DOHH2 (cell line): ENCODE results near the gene CCDC15.

Experiments
- H3F3A ChIP-seq: fragments of 200-600 bp; sonication (generic), shearing (Covaris generic); 2 replicates; pipeline ENCODE4 v1.6.0; 2016; ENCODE audit warnings: antibody characterized with exemption, mild to moderate bottlenecking; ENCODE audit not compliant: control insufficient read depth, insufficient read depth
- H3K27ac ChIP-seq: fragments of 200-600 bp; sonication (generic); 2 replicates; pipeline ENCODE4 v1.5.1; 2014; ENCODE audit warnings: low read depth, mild to moderate bottlenecking, low read length, moderate library complexity
- H3K27me3 ChIP-seq: fragments of 200-600 bp; sonication (generic); 2 replicates; pipeline ENCODE4 v1.6.1; 2014; ENCODE audit warnings: mild to moderate bottlenecking, low read length, mixed read lengths; ENCODE audit not compliant: control insufficient read depth
- H3K36me3 ChIP-seq: fragments of 200-600 bp; sonication (generic); 2 replicates; pipeline ENCODE4 v1.6.1; 2014; ENCODE audit warnings: mild to moderate bottlenecking, low read length, moderate library complexity, mixed read lengths; ENCODE audit not compliant: control insufficient read depth
- H3K4me1 ChIP-seq: fragments of 200-600 bp; sonication (generic); 2 replicates; pipeline ENCODE4 v1.6.1; 2014; ENCODE audit warnings: mild to moderate bottlenecking, low read length, mixed read lengths; ENCODE audit not compliant: control insufficient read depth
- H3K4me2 ChIP-seq: fragments of 200-600 bp; sonication (generic); 2 replicates; pipeline ENCODE4 v1.6.0; 2014; ENCODE audit warnings: mild to moderate bottlenecking, low read length, moderate library complexity
- H3K4me3 ChIP-seq: fragments of 200-600 bp; sonication (generic); 2 replicates; pipeline ENCODE4 v1.5.1; 2014; ENCODE audit warnings: mild to moderate bottlenecking, low read length, mixed read lengths
- H3K79me2 ChIP-seq: fragments of 200-600 bp; sonication (generic); 2 replicates; pipeline ENCODE4 v1.6.1; 2014; ENCODE audit warnings: mild to moderate bottlenecking, low read length, mixed read lengths; ENCODE audit not compliant: control insufficient read depth
- H3K9me2 ChIP-seq: fragments of 200-600 bp; sonication (generic); replicated peaks from 2 replicates; pipeline ENCODE4 v1.6.1; 2014; ENCODE audit warnings: mild to moderate bottlenecking, low read length, mixed read lengths; ENCODE audit not compliant: control insufficient read depth
- H3K9me3 ChIP-seq: fragments of 200-600 bp; sonication (generic); 2 replicates; pipeline ENCODE4 v1.6.1; 2014; ENCODE audit warnings: antibody characterized with exemption, low read length, mixed read lengths; ENCODE audit not compliant: control insufficient read depth, insufficient read depth
- H4K20me1 ChIP-seq: fragments of 200-600 bp; sonication (generic); 2 replicates; pipeline ENCODE4 v1.6.0; 2014; ENCODE audit warnings: low read depth, mild to moderate bottlenecking, antibody characterized with exemption, low read length, moderate library complexity; ENCODE audit not compliant: control insufficient read depth, insufficient read depth
- EZH2phosphoT487 ChIP-seq: fragments of 200-600 bp; sonication (generic); IDR thresholded peaks from 2 replicates; pipeline ENCODE4 v1.6.1; 2017; ENCODE audit warnings: borderline replicate concordance, mild to moderate bottlenecking, antibody characterized with exemption, low read length, moderate library complexity, mixed read lengths
- TF ChIP-seq, protein P1 (sequence below): fragments of 200-600 bp; sonication (generic); IDR thresholded peaks from one replicate; pipeline ENCODE4 v1.5.1; 2014; ENCODE audit warnings: antibody characterized with exemption, mild to moderate bottlenecking, low read depth, low read length; ENCODE audit not compliant: poor library complexity, severe bottlenecking

CCDC15 gene

DNA sequence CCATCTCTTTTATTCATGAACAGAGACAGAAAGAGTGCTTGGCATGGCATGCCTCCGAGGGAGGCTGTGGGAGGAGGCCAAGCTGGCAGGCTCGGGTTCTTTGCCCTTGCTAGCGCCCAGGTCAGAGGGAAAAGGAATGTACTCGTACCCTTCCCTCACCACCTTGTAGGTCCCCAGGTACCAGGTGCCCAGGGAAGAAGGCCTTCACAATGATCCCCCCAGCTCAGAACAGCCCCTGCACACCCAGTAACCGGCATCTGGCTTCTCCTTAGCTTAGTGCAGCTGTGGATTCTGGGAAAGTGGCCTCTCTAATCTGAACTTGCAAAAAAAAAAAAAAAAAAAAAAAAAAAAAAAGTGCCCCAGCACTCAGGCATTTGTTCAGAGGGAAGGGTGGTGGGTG lies 33.6 kb upstream of the CCDC15 start:
- no peak for TF ChIP-seq EZH2phosphoT487
- TF ChIP-seq, protein P1, sequence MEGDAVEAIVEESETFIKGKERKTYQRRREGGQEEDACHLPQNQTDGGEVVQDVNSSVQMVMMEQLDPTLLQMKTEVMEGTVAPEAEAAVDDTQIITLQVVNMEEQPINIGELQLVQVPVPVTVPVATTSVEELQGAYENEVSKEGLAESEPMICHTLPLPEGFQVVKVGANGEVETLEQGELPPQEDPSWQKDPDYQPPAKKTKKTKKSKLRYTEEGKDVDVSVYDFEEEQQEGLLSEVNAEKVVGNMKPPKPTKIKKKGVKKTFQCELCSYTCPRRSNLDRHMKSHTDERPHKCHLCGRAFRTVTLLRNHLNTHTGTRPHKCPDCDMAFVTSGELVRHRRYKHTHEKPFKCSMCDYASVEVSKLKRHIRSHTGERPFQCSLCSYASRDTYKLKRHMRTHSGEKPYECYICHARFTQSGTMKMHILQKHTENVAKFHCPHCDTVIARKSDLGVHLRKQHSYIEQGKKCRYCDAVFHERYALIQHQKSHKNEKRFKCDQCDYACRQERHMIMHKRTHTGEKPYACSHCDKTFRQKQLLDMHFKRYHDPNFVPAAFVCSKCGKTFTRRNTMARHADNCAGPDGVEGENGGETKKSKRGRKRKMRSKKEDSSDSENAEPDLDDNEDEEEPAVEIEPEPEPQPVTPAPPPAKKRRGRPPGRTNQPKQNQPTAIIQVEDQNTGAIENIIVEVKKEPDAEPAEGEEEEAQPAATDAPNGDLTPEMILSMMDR: no peak
- no peak overlapping the region for H3K27ac ChIP-seq
- H3K4me2 ChIP-seq: no peak overlapping the region

DNA sequence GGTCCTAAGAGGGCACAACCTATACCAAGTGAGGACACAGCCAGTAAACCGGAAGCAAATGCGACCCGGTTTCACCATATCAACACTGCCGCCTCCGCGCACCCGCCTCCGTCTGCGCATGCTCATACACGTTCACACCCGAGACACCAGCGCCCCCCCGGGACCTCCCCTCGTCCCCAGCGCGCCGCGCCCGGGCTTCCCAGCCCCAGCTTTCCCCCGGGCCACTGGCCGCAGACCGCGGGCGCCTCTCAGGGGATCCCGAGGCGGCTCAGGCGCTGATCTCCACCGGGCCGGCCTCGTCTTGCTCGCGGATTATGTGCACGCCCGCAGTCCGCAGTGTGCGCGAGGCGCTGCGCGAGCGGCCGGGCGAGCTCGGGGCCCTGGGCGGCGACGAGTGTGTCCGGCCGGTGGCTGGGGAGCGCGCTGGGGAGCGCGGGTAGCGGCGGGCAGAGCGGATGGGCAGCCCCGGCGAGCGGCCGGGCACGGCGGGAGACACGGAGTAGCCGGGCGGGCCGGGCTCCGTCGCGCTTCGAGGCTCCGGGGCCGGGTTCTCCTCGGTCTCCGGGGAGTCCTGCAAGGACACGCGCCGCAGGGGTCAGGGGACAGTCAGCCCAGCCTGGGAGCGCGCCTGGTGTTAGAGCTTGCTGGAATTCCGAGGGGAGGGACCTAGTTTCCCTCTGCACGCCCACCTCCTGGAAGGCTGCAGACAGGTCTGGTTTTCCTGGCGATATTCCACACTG lies 33.0 kb upstream of the CCDC15 start:
- no peak overlapping the region for H3K27ac ChIP-seq
- H3F3A ChIP-seq: no peaks in the 10 kb centered on the region
- no peak overlapping the region for H3K4me2 ChIP-seq
- H3K9me3 ChIP-seq: no peaks in the 10 kb centered on the region
- no peaks in the 10 kb centered on the region for H3K9me2 ChIP-seq
- no peak for TF ChIP-seq EZH2phosphoT487
- TF ChIP-seq, protein P1: no peak
- no peak overlapping the region for H3K4me3 ChIP-seq
- no peaks in the 10 kb centered on the region for H3K79me2 ChIP-seq
- H3K4me1 ChIP-seq: no peaks in the 10 kb centered on the region
- no peaks in the 10 kb centered on the region for H3K36me3 ChIP-seq
- H3K27me3 ChIP-seq: peaks cover 3% of the 10 kb centered on the region; the same call in 1 of the 2 replicates
- H4K20me1 ChIP-seq: no peaks in the 10 kb centered on the region

More for the DNA sequence above, 33.6 kb upstream of the CCDC15 start:
- Histone ChIP-seq H3K9me3 (no peaks in the 10 kb centered on the region), H3K4me3 (no peak overlapping the region), H3F3A (no peaks in the 10 kb centered on the region), H4K20me1 (no peaks in the 10 kb centered on the region), H3K36me3 (no peaks in the 10 kb centered on the region), H3K9me2 (no peaks in the 10 kb centered on the region), H3K4me1 (no peaks in the 10 kb centered on the region), H3K79me2 (no peaks in the 10 kb centered on the region), H3K27me3 (peaks cover 3% of the 10 kb centered on the region; the same call in 1 of the 2 replicates)

DNA sequence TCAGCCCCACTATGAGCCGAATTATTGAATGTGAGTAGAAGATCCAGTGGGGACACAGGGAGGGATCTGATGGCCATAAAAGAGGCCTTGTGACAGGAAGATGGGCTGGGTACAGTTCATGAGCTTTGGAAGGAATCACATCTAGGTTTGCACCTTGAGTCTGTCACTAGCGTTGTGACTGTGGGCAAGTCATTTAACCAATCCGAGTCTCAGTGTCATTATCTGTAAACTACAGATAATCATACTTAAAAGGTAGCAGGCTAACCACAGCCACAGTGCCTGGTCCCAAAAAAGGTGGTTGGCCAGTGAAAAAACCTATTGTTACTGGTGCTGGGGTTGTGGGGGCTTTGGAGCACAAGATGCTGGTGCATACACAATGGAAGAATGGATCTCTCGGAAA lies 31.2 kb upstream of the CCDC15 start:
- H3K27ac ChIP-seq: no peak overlapping the region
- no peak overlapping the region for H3K4me2 ChIP-seq
- no peaks in the 10 kb centered on the region for H3K79me2 ChIP-seq
- TF ChIP-seq, protein P1: no peak
- TF ChIP-seq EZH2phosphoT487: no peak
- H3F3A ChIP-seq: no peaks in the 10 kb centered on the region
- H4K20me1 ChIP-seq: no peaks in the 10 kb centered on the region
- H3K4me1 ChIP-seq: no peaks in the 10 kb centered on the region
- H3K9me2 ChIP-seq: no peaks in the 10 kb centered on the region
- no peaks in the 10 kb centered on the region for H3K36me3 ChIP-seq
- H3K4me3 ChIP-seq: no peak overlapping the region
- no peaks in the 10 kb centered on the region for H3K9me3 ChIP-seq
- H3K27me3 ChIP-seq: peaks cover 3% of the 10 kb centered on the region; the same call in 1 of the 2 replicates
